Psoas muscle (tissue), 8 donors: ENCODE data around the gene ERBB3. TPM values are rescaled to one million over a fixed set of nuclear protein-coding genes. Genes with fewer than 3 reads are reported as not detected.

Experiments used
- ATAC-seq, 4 donors: fragments of 200-7000 bp; cut with Tn5 transposase; one replicate each; pipeline ENCODE4 v1.9.1; 2020; ENCODE audit warnings: moderate library complexity in 3 of 4, mild to moderate bottlenecking in 2 of 4
- DNase-seq, 2 donors: peaks; one replicate each; pipeline ENCODE4 v3.0.0-alpha.2; 2020
- H3K27ac ChIP-seq: fragments of 200-600 bp; one replicate; pipeline ENCODE4 v1.8.0; 2022
- H3K27me3 ChIP-seq, 3 donors: fragments of 200-600 bp in 1 of 3; one replicate each; pipeline versions ENCODE4 v1.6.1 to v1.8.0; 2013 to 2022; ENCODE audit warnings: low read length in 2 of 3, mild to moderate bottlenecking in 2 of 3, moderate library complexity in 1 of 3; ENCODE audit not compliant: insufficient read depth in 3 of 3
- H3K36me3 ChIP-seq, 2 donors: fragments of 200-600 bp in 1 of 2; one replicate each; pipeline versions ENCODE4 v1.6.1 to v1.8.0; 2013 to 2022; ENCODE audit warnings: low read depth in 1 of 2, mild to moderate bottlenecking in 1 of 2, moderate library complexity in 1 of 2; ENCODE audit not compliant: insufficient read depth in 1 of 2
- H3K4me1 ChIP-seq: fragments of 200-600 bp; one replicate; pipeline ENCODE4 v1.8.0; 2022
- H3K4me3 ChIP-seq: fragments of 200-600 bp; one replicate; pipeline ENCODE4 v1.8.0; 2022; ENCODE audit warnings: mild to moderate bottlenecking
- H3K9me3 ChIP-seq: fragments of 200-600 bp; one replicate; pipeline ENCODE4 v1.8.0; 2022
- WGBS, 3 donors: extraction: QIAGEN DNeasy Blood & Tissue Kit; methylation state at CpG; one replicate each; pipeline versions ENCODE4 v1.1.6 to v1.1.7; 2013; 5-methylcytosine and 5-hydroxymethylcytosine counted together
- intact Hi-C, 2 donors: fragments of 100-400 bp; cut with DNase I; formaldehyde crosslinking; loops; one replicate each; pipeline versions ENCODE4 v1.11.0 to v1.14.2; 2022
- polyA plus RNA-seq, 3 donors: library from polyadenylated mRNA; stranded (reverse); fragments of 200-250 nt; gene quantifications; one replicate each; pipeline ENCODE4 v1.2.3, GENCODE V29; 2013
- total RNA-seq, 4 donors: library from RNA; stranded (reverse); fragmentation: NEBNext Ultra II Directional in 2 of 4; extraction: Animal tissue kit (Norgen Biotek cat#: 25700) in 2 of 4; gene quantifications; one replicate each; pipeline versions ENCODE4 v1.2.1 to v1.2.4, GENCODE V29; 2021 to 2023
- TF ChIP-seq, protein P1 (sequence below): fragments of 200-600 bp; IDR thresholded peaks from one replicate; pipeline ENCODE4 v1.8.0; 2022; ENCODE audit warnings: antibody characterized with exemption
- donor health status: healthy with polysubstance abuse.
- donor health status: DM: no; HTN: no; CAD: no; lungs with moderate emphysema.
- donor health status: Bipolar disorder and iron deficiency.
- donor health status: healthy.
- donor health status: DM: yes; HTN: yes; CAD: no.
- donor health status: DM: no; HTN: no; CAD: no.
- donor health status: DM: no; HTN: no; CAD: no.
- donor health status: DM: yes; HTN: yes; CAD: no.

ERBB3 gene
- total and polyA plus RNA-seq, 7 donors: 0.13 to 3.9 (median 0.71) TPM

DNA sequence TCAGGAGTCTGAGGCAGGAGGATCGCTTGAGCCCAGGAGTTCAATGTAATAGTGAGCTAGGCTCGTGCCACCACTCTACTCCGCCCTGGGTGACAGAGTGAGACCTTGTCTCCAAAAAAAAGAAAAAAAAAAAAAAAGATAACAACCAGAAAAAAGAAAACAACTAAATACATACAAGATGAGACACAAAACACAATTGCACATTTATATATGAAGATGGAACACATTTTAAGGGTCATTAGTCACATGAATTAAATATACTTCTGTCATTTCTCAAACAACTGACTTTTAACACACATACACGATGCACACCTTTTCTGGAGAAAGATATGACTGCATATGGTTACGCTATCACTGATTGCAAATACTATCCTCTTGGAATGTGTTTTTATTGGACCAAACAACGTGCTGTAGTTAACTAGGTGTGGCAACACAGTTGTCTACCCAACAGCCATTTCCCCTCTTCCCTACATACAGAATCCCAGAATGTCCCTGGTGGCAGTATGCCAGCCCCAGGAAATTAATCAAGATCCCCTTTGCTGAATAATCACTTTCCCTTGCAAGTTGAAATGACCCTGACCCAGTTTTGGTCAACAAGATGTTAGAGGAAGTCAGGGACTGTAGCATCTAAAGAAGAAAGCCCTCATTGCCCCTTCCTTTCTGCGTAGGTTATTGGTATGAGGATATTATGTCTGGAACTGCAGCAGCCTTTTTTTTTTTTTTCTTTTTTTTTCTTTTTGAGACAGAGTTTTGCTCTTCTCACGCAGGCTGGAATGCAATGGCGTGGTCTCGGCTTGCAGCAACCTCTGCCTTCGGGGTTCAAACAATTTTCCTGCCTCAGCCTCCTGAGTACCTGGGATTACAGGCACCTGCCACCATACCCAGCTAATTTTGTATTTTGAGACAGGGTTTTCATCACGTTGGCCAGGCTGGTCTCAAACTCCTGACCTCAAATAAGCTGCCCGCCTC is 66.8 kb downstream of the ERBB3 start:
- 50 to 57% (median 54%) methylated on average over 13 of the region's 13 CpGs for WGBS, 3 donors
- H3K27ac ChIP-seq: no peak overlapping the region
- DNase-seq (no peak), ATAC-seq (peak in 1 of 4 donors; percentile 3)
- H3K4me3 ChIP-seq: no peak overlapping the region
- H3K36me3 ChIP-seq: peaks cover 0 to 50% of the 10 kb centered on the region in 2 donors
- no peaks in the 10 kb centered on the region for H3K9me3 ChIP-seq
- H3K27me3 ChIP-seq: no peaks in the 10 kb centered on the region
- H3K4me1 ChIP-seq: peaks cover 14% of the 10 kb centered on the region
- intact Hi-C loops: no loop called here
- TF ChIP-seq, protein P1, sequence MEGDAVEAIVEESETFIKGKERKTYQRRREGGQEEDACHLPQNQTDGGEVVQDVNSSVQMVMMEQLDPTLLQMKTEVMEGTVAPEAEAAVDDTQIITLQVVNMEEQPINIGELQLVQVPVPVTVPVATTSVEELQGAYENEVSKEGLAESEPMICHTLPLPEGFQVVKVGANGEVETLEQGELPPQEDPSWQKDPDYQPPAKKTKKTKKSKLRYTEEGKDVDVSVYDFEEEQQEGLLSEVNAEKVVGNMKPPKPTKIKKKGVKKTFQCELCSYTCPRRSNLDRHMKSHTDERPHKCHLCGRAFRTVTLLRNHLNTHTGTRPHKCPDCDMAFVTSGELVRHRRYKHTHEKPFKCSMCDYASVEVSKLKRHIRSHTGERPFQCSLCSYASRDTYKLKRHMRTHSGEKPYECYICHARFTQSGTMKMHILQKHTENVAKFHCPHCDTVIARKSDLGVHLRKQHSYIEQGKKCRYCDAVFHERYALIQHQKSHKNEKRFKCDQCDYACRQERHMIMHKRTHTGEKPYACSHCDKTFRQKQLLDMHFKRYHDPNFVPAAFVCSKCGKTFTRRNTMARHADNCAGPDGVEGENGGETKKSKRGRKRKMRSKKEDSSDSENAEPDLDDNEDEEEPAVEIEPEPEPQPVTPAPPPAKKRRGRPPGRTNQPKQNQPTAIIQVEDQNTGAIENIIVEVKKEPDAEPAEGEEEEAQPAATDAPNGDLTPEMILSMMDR: no peak

DNA sequence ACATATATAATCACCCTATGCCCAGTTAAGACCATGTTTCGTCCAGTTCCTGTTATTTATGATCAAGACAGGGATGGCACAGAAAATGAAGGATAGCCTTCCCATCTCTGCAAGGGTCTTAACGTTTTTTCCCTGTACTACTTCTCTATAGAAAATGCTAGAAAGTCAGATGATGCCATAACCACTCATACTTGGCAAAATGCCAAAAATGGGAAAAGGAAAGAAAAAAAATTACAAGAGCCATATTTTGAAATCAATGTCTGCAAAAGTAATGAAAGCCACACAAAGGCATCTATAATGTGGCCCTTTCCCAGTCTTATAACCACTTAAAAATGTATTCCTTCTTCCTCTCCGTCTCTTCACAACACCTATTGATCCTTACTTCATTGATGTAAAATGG is 70.6 kb downstream of the ERBB3 start:
- TF ChIP-seq, protein P1: no peak
- intact Hi-C loops: no loop called here
- no peak for ATAC-seq
- Histone ChIP-seq H3K4me1 (peaks cover 21% of the 10 kb centered on the region), H3K4me3 (no peak overlapping the region), H3K9me3 (no peaks in the 10 kb centered on the region), H3K36me3 (peaks cover 0 to 12% of the 10 kb centered on the region in 2 donors), H3K27me3 (no peaks in the 10 kb centered on the region), H3K27ac (peak overlapping the region; percentile 90)
- WGBS, 3 donors: 60 to 67% (median 65%) methylated on average over 3 of the region's 3 CpGs
- DNase-seq: no peak

GRCh38 chr12:56151672-56152131 is 71.7 kb downstream of the ERBB3 start:
- peak overlapping the region; percentile 90 for H3K27ac ChIP-seq
- WGBS, 3 donors: 5 to 8% (median 8%) methylated on average over 12 of the region's 12 CpGs
- no peaks in the 10 kb centered on the region for H3K9me3 ChIP-seq
- H3K36me3 ChIP-seq: peaks cover 0 to 12% of the 10 kb centered on the region in 2 donors
- peaks cover 21% of the 10 kb centered on the region for H3K4me1 ChIP-seq
- TF ChIP-seq, protein P1: peak; percentile 35
- peak; percentile 53 to 77 for DNase-seq
- no peaks in the 10 kb centered on the region for H3K27me3 ChIP-seq
- peak; percentile 56 to 78 (median 66) for ATAC-seq
- intact Hi-C loops: loop anchor here in 1 of 2 donors (2.0 kb wide), 1 partner anchor 37 kb away; the partner anchor contains the start of gene SMARCC2
- H3K4me3 ChIP-seq: peak overlapping the region; percentile 75

- peaks cover 25% of the 10 kb centered on the region for H3K4me1 ChIP-seq
- H3K4me3 ChIP-seq: peak within 1 kb of the TSS; percentile 75
- peak; percentile 96 to 97 for DNase-seq
- H3K36me3 ChIP-seq: peaks cover 0 to 12% of the 10 kb centered on the region in 2 donors
- no peaks in the 10 kb centered on the region for H3K27me3 ChIP-seq
- peak; percentile 94 to 97 (median 96) for ATAC-seq
- TF ChIP-seq, protein P1: no peak
- peak within 1 kb of the TSS; percentile 90 for H3K27ac ChIP-seq
- intact Hi-C loops: loop anchor here in 1 of 2 donors (2.0 kb wide), 1 partner anchor 37 kb away; the partner anchor contains the start of gene SMARCC2
- 0% methylated on average over 36 to 37 of the region's 37 CpGs for WGBS, 3 donors
- no peaks in the 10 kb centered on the region for H3K9me3 ChIP-seq
Observed at GRCh38 chr12:56152132-56152755, 72.3 kb downstream of the ERBB3 start, which contains the start of gene MYL6B. MYL6B (plus strand) TSS chr12:56152587; CDS start chr12:56153919, 1,332 bp downstream.

Other genes starting within 250 kb of the ERBB3 start
- 1 to 10 TPM; 1.4 to 2.8 (median 1.8) TPM for gene MMP19, start 237.2 kb upstream of the ERBB3 start, total RNA-seq
- 1 to 10 TPM in 2 of 3 donors, under 1 TPM in 1; 0.66 to 4.1 (median 1.1) TPM for gene MMP19, start 237.2 kb upstream of the ERBB3 start, polyA plus RNA-seq
- 10 to 100 TPM; 14.6 to 20.6 (median 18.0) TPM for gene PYM1, start 152.3 kb upstream of the ERBB3 start, total RNA-seq
- gene PYM1, start 152.3 kb upstream of the ERBB3 start, polyA plus RNA-seq: 10 to 100 TPM; 19.0 to 39.8 (median 26.1) TPM
- gene DGKA, start 149.0 kb upstream of the ERBB3 start, total RNA-seq: 1 to 10 TPM; 4.3 to 5.4 (median 4.9) TPM
- 1 to 10 TPM; 2.0 to 2.6 (median 2.0) TPM for gene DGKA, start 149.0 kb upstream of the ERBB3 start, polyA plus RNA-seq
- gene PMEL, start 114.1 kb upstream of the ERBB3 start, total RNA-seq: under 1 TPM in 1 of 4 donors, not detected in 3; 0.37 TPM
- gene PMEL, start 114.1 kb upstream of the ERBB3 start, polyA plus RNA-seq: under 1 TPM; 0.14 to 0.23 (median 0.20) TPM
- 10 to 100 TPM in 1 of 4 donors, 1 to 10 TPM in 3; 6.3 to 12.0 (median 7.9) TPM for gene CDK2, start 113.3 kb upstream of the ERBB3 start, total RNA-seq
- 10 to 100 TPM in 2 of 3 donors, 1 to 10 TPM in 1; 5.1 to 13.9 (median 10.2) TPM for gene CDK2, start 113.3 kb upstream of the ERBB3 start, polyA plus RNA-seq
- gene RAB5B, start 106.1 kb upstream of the ERBB3 start, total RNA-seq: 100 to 1,000 TPM in 2 of 4 donors, 10 to 100 TPM in 2; 92.8 to 107 (median 103) TPM
- 10 to 100 TPM; 36.8 to 83.6 (median 52.1) TPM for gene RAB5B, start 106.1 kb upstream of the ERBB3 start, polyA plus RNA-seq
- 10 to 100 TPM; 12.1 to 24.6 (median 15.6) TPM for gene SUOX, start 82.9 kb upstream of the ERBB3 start, total RNA-seq
- gene SUOX, start 82.9 kb upstream of the ERBB3 start, polyA plus RNA-seq: 10 to 100 TPM; 13.8 to 25.5 (median 15.5) TPM
- gene IKZF4, start 59.1 kb upstream of the ERBB3 start, total RNA-seq: 1 to 10 TPM; 5.9 to 8.2 (median 8.1) TPM
- 1 to 10 TPM; 1.6 to 5.2 (median 2.3) TPM for gene IKZF4, start 59.1 kb upstream of the ERBB3 start, polyA plus RNA-seq
- gene RPS26, start 38.2 kb upstream of the ERBB3 start, total RNA-seq: 10 to 100 TPM; 16.6 to 49.8 (median 23.6) TPM
- 1,000 to 10,000 TPM in 1 of 3 donors, 100 to 1,000 TPM in 2; 712 to 1,360 (median 853) TPM for gene RPS26, start 38.2 kb upstream of the ERBB3 start, polyA plus RNA-seq
- 100 to 1,000 TPM in 3 of 4 donors, 10 to 100 TPM in 1; 75.3 to 138 (median 112) TPM for gene PA2G4, start 24.4 kb downstream of the ERBB3 start, total RNA-seq
- 100 to 1,000 TPM; 115 to 258 (median 157) TPM for gene PA2G4, start 24.4 kb downstream of the ERBB3 start, polyA plus RNA-seq
- gene RPL41, start 36.5 kb downstream of the ERBB3 start, total RNA-seq: 1,000 to 10,000 TPM; 2,052 to 2,475 (median 2,223) TPM
- gene RPL41, start 36.5 kb downstream of the ERBB3 start, polyA plus RNA-seq: 1,000 to 10,000 TPM; 3,632 to 4,096 (median 3,726) TPM
- 10 to 100 TPM in 1 of 4 donors, 1 to 10 TPM in 3; 5.0 to 10.3 (median 6.6) TPM for gene ZC3H10, start 38.1 kb downstream of the ERBB3 start, total RNA-seq
- gene ZC3H10, start 38.1 kb downstream of the ERBB3 start, polyA plus RNA-seq: 1 to 10 TPM; 3.5 to 7.8 (median 4.5) TPM
- gene ESYT1, start 48.1 kb downstream of the ERBB3 start, total RNA-seq: 10 to 100 TPM; 36.7 to 57.4 (median 44.4) TPM
- gene ESYT1, start 48.1 kb downstream of the ERBB3 start, polyA plus RNA-seq: 10 to 100 TPM; 20.2 to 40.6 (median 21.0) TPM
- 1,000 to 10,000 TPM in 1 of 4 donors, 100 to 1,000 TPM in 3; 113 to 2,222 (median 606) TPM for gene MYL6B, start 72.4 kb downstream of the ERBB3 start, total RNA-seq
- 100 to 1,000 TPM; 151 to 786 (median 413) TPM for gene MYL6B, start 72.4 kb downstream of the ERBB3 start, polyA plus RNA-seq
- gene MYL6, start 78.2 kb downstream of the ERBB3 start, total RNA-seq: 100 to 1,000 TPM; 216 to 395 (median 291) TPM
- gene MYL6, start 78.2 kb downstream of the ERBB3 start, polyA plus RNA-seq: 100 to 1,000 TPM; 384 to 711 (median 489) TPM
- 10 to 100 TPM; 49.8 to 78.7 (median 69.7) TPM for gene SMARCC2, start 109.3 kb downstream of the ERBB3 start, total RNA-seq
- 10 to 100 TPM; 16.5 to 46.1 (median 26.5) TPM for gene SMARCC2, start 109.3 kb downstream of the ERBB3 start, polyA plus RNA-seq
- 10 to 100 TPM; 22.4 to 41.7 (median 34.8) TPM for gene RNF41, start 141.8 kb downstream of the ERBB3 start, total RNA-seq
- 10 to 100 TPM; 21.9 to 54.9 (median 22.9) TPM for gene RNF41, start 141.8 kb downstream of the ERBB3 start, polyA plus RNA-seq
- gene NABP2, start 144.2 kb downstream of the ERBB3 start, total RNA-seq: 10 to 100 TPM; 27.2 to 32.1 (median 29.8) TPM
- 10 to 100 TPM; 27.1 to 65.7 (median 31.0) TPM for gene NABP2, start 144.2 kb downstream of the ERBB3 start, polyA plus RNA-seq
- not detected for gene SLC39A5, start 149.9 kb downstream of the ERBB3 start, total RNA-seq
- gene SLC39A5, start 149.9 kb downstream of the ERBB3 start, polyA plus RNA-seq: under 1 TPM in 2 of 3 donors, not detected in 1; 0.16 to 0.23 TPM
- gene ANKRD52, start 178.2 kb downstream of the ERBB3 start, total RNA-seq: 10 to 100 TPM; 14.2 to 37.5 (median 21.5) TPM
- gene ANKRD52, start 178.2 kb downstream of the ERBB3 start, polyA plus RNA-seq: 10 to 100 TPM in 1 of 3 donors, 1 to 10 TPM in 2; 5.7 to 33.6 (median 6.5) TPM
- 10 to 100 TPM; 24.3 to 86.6 (median 54.7) TPM for gene COQ10A, start 186.8 kb downstream of the ERBB3 start, total RNA-seq
- gene COQ10A, start 186.8 kb downstream of the ERBB3 start, polyA plus RNA-seq: 100 to 1,000 TPM in 1 of 3 donors, 10 to 100 TPM in 2; 16.2 to 105 (median 63.5) TPM
- gene CS, start 220.2 kb downstream of the ERBB3 start, total RNA-seq: 100 to 1,000 TPM; 317 to 601 (median 394) TPM
- 100 to 1,000 TPM; 194 to 269 (median 216) TPM for gene CS, start 220.2 kb downstream of the ERBB3 start, polyA plus RNA-seq
- 10 to 100 TPM; 32.8 to 40.2 (median 33.8) TPM for gene CNPY2, start 235.8 kb downstream of the ERBB3 start, total RNA-seq
- 10 to 100 TPM; 45.4 to 73.5 (median 65.0) TPM for gene CNPY2, start 235.8 kb downstream of the ERBB3 start, polyA plus RNA-seq